NCI-H524 treated with DMSO at 0.1 percent for 48 hours (cell line): Measurements from ENCODE around the gene AK4.
"Not testable (repeated sequence)": the region's sequence is repeated elsewhere in the genome, so short reads cannot be mapped to it uniquely, and the experiment has no call there.

Experiments
- DNase-seq: peaks from one replicate; lab custom pipeline; 2025; lab: John Stamatoyannopoulos, UW

AK4 gene

GRCh38 chr1:65148178-65148547 is at the start of gene AK4:
TSS of gene AK4 (plus strand) at chr1:65148203. CDS start at chr1:65148408, 205 bp downstream.
- not testable (repeated sequence) for DNase-seq

GRCh38 chr1:65103807-65104206 is 44.2 kb upstream of the AK4 start:
- DNase-seq, result no peak

- no peak for DNase-seq
These were observed 43.0 kb upstream of the AK4 start for GRCh38 chr1:65104854-65105534.

- no peak for DNase-seq
These were observed 42.4 kb upstream of the AK4 start for GRCh38 chr1:65105596-65105995.

- no peak for DNase-seq
These were observed 39.9 kb upstream of the AK4 start for GRCh38 chr1:65108025-65108642.

GRCh38 chr1:65109487-65109886 is 38.5 kb upstream of the AK4 start:
- DNase-seq, result peak; percentile 65

- no peak for DNase-seq
These were observed 35.2 kb upstream of the AK4 start for GRCh38 chr1:65112811-65113210.

GRCh38 chr1:65113298-65113697 is 34.7 kb upstream of the AK4 start:
- no peak for DNase-seq

GRCh38 chr1:65114322-65114721 is 33.7 kb upstream of the AK4 start:
- DNase-seq, result no peak

GRCh38 chr1:65119951-65120350 is 28.1 kb upstream of the AK4 start:
- no peak for DNase-seq

- DNase-seq, result not testable (repeated sequence)
These were observed 18.9 kb upstream of the AK4 start for GRCh38 chr1:65129104-65129503.

GRCh38 chr1:65138524-65138923 is 9.5 kb upstream of the AK4 start:
- no peak for DNase-seq

GRCh38 chr1:65139793-65140192 is 8.2 kb upstream of the AK4 start:
- DNase-seq, result not testable (repeated sequence)

GRCh38 chr1:65141394-65141793 is 6.6 kb upstream of the AK4 start:
- no peak for DNase-seq

GRCh38 chr1:65141918-65142317 is 6.1 kb upstream of the AK4 start:
- no peak for DNase-seq

GRCh38 chr1:65143112-65143658 is 4.8 kb upstream of the AK4 start:
- not testable (repeated sequence) for DNase-seq

GRCh38 chr1:65146908-65147423 is 1.0 kb upstream of the AK4 start:
- no peak for DNase-seq

- no peak for DNase-seq
These were observed 402 bp upstream of the AK4 start for GRCh38 chr1:65147424-65148177.

- DNase-seq, result no peak
These were observed 746 bp downstream of the AK4 start for GRCh38 chr1:65148548-65149350.

GRCh38 chr1:65149351-65150107 is 1.5 kb downstream of the AK4 start:
- peak; percentile 71 for DNase-seq

GRCh38 chr1:65150108-65150463 is 2.1 kb downstream of the AK4 start:
- no peak for DNase-seq
